ENCODE measurements around the gene ASIP. TPM values are rescaled to one million over a fixed set of nuclear protein-coding genes. Genes with fewer than 3 reads are reported as not detected.

Gene ASIP
- total RNA-seq, 6 experiments from 2014 or later, result 0.42 TPM; not detected in 5

DNA sequence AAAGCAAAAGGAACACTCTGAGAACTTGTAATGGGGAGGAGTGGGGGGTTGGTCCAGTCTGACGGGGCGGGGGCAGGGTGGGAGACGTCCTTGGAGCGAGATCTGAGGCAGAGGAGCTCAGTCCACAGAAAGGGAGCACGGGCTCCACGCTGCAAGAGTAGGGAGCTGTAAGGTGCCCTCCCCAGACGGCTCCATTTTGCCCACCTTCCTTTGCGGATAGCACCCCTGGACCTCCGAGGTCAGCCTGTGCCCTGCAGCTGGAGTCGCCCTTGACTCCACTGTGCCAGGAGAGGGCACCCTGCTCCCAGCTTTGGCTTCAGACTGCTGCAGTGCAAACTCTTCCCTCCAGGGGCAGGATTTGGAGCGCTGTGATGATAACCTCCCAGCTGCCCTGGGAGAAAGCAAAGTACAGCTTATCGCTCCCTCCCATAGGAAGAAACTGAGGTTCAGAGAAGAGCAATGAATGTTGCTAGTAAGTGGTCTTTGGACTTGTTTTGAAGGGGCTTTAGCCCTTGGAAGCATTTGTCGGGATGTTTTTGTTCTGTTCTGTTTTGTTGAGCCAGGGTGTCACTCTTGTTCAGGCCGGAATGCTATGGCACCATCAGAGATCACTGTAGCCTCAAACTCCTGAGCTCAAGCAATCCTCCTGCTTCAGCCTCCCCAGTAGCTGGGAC is 71.5 kb downstream of the ASIP start:
- no peak for TF ChIP-seq POLR2A (IDR thresholded peaks at IDR 0.05)
- TF ChIP-seq, protein P1, sequence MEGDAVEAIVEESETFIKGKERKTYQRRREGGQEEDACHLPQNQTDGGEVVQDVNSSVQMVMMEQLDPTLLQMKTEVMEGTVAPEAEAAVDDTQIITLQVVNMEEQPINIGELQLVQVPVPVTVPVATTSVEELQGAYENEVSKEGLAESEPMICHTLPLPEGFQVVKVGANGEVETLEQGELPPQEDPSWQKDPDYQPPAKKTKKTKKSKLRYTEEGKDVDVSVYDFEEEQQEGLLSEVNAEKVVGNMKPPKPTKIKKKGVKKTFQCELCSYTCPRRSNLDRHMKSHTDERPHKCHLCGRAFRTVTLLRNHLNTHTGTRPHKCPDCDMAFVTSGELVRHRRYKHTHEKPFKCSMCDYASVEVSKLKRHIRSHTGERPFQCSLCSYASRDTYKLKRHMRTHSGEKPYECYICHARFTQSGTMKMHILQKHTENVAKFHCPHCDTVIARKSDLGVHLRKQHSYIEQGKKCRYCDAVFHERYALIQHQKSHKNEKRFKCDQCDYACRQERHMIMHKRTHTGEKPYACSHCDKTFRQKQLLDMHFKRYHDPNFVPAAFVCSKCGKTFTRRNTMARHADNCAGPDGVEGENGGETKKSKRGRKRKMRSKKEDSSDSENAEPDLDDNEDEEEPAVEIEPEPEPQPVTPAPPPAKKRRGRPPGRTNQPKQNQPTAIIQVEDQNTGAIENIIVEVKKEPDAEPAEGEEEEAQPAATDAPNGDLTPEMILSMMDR (IDR thresholded peaks at IDR 0.05), result peak in 3 of 4 donors; percentile 100
- 25% methylated on average over 4 of the region's 14 CpGs for WGBS (ENCODE audit: insufficient coverage, low coverage, low lambda C conversion rate, missing lambda C conversion rate)
- DNase-seq (peak; percentile 85 to 91 (median 91)), ATAC-seq (peak; percentile 80 to 90 (median 84))
- Histone ChIP-seq H3K27me3 (no peaks in the 10 kb centered on the region), H3K36me3 (no peaks in the 10 kb centered on the region), H3K9me3 (no peaks in the 10 kb centered on the region), H3K4me3 (peak overlapping the region; percentile 21 to 57 (median 57)), H3K27ac (peak overlapping the region in 2 of 3 donors; percentile 68 to 91), H3K4me1 (peaks cover 0 to 29% (median 11%) of the 10 kb centered on the region in 4 donors)
- intact Hi-C loops (cut with DNase I), result no loop called here

DNA sequence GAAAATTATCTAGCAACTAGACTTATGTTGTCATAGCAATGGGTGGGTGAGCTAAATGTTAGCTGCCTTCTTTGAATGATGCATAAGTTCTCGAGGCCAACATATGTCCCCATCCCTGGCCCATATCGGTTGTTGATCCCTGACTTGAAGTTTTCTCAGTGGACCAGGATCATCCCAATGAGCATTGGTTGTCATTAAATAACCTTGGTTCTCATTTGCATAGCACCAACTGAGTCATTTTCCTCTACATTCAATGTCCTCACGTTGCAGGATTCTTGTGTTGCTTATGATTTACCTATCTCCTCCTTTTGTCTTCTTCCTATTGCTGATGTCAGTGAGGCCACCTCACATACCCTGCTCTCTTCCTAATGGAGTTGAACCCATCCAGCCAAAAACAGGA is 74.0 kb downstream of the ASIP start:
- no peaks in the 10 kb centered on the region for H3K27me3 ChIP-seq
- DNase-seq (no peak), ATAC-seq (no peak)
- no peak overlapping the region for H3K4me3 ChIP-seq
- peaks cover 0 to 35% (median 13%) of the 10 kb centered on the region in 4 donors for H3K4me1 ChIP-seq
- TF ChIP-seq, protein P1 (IDR thresholded peaks at IDR 0.05), result no peak
- no peak for TF ChIP-seq POLR2A (IDR thresholded peaks at IDR 0.05)
- no peak overlapping the region for H3K27ac ChIP-seq
- H3K36me3 ChIP-seq, result no peaks in the 10 kb centered on the region
- 58% methylated on average over 1 of the region's 3 CpGs for WGBS (ENCODE audit: insufficient coverage, low coverage, low lambda C conversion rate, missing lambda C conversion rate)
- no peaks in the 10 kb centered on the region for H3K9me3 ChIP-seq
- intact Hi-C loops (cut with DNase I), result no loop called here

DNA sequence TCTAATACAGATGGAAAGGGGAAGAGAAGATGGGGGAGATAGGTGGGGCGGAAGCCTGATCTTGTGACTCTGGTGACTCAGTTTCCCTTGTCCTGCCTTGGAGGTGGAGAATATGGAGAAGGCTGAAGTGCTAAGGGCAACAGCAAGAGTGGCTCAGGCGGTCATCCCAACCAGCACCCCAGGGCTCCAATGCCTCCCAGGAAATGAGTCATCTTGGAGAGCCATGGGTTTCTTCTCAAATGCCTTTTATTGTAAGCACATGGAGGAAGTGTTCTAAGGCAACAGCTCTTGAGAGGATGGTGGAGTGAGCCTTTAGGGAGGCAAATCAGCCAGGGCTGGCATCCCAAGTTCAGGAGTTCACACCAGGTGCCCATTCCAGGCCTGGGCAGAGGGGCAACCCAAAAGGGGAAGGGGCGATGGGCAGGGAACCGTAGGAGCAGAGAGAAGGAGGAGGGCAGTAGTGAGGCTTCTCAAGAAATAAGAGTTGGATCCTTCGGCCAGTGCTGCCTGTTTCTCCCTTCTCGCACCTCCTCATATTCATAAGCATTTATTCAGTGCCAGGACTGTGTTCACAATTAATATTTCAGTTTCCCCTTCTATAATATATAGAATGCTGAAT is 75.1 kb downstream of the ASIP start:
- no peak for DNase-seq

More for the DNA sequence above, 75.1 kb downstream of the ASIP start:
- intact Hi-C loops (cut with DNase I), result no loop called here
- no peaks in the 10 kb centered on the region for H3K9me3 ChIP-seq
- ATAC-seq, result no peak
- H3K36me3 ChIP-seq, result no peaks in the 10 kb centered on the region
- H3K27me3 ChIP-seq, result no peaks in the 10 kb centered on the region
- TF ChIP-seq, protein P1 (IDR thresholded peaks at IDR 0.05), result no peak
- TF ChIP-seq POLR2A (IDR thresholded peaks at IDR 0.05), result no peak
- H3K4me1 ChIP-seq, result peaks cover 0 to 27% (median 13%) of the 10 kb centered on the region in 4 donors
- WGBS (ENCODE audit: insufficient coverage, low coverage, low lambda C conversion rate, missing lambda C conversion rate), result 94% methylated on average over 4 of the region's 6 CpGs
- no peak overlapping the region for H3K27ac ChIP-seq
- no peak overlapping the region for H3K4me3 ChIP-seq

Other genes starting within 250 kb of the ASIP start
- gene RALY, start 247.5 kb upstream of the ASIP start, total RNA-seq, result 10 to 100 TPM; 24.8 to 42.1 (median 33.4) TPM
- 10 to 100 TPM; 16.7 to 50.6 (median 30.8) TPM for gene EIF2S2, start 129.2 kb upstream of the ASIP start, total RNA-seq
- gene AHCY, start 61.9 kb downstream of the ASIP start, total RNA-seq, result 100 to 1,000 TPM in 5 of 6 experiments, 10 to 100 TPM in 1; 66.5 to 142 (median 111) TPM
- 10 to 100 TPM; 32.8 to 71.4 (median 44.1) TPM for gene ITCH, start 121.8 kb downstream of the ASIP start, total RNA-seq

Data from right lobe of liver (tissue), 6 donors.